Astrocyte (in vitro differentiated cells and primary cell): ENCODE measurements around the gene PRTN3.

Source experiments
- CTCF ChIP-seq: IDR thresholded peaks from 2 replicates; pipeline ENCODE4 v1.5.1; 2011; ENCODE audit warnings: low read depth, mild to moderate bottlenecking, inconsistent platforms, low read length, moderate library complexity; ENCODE audit not compliant: insufficient read depth
- EZH2 ChIP-seq: IDR thresholded peaks from 2 replicates; pipeline ENCODE4 v1.6.1; 2012; ENCODE audit warnings: mild to moderate bottlenecking, low read length, inconsistent platforms; ENCODE audit not compliant: insufficient read depth

- TF ChIP-seq CTCF (no peak), EZH2 (no peak)
These were observed at the start of gene PRTN3 for GRCh38 chr19:840519-841206.
